Endodermal cell (in vitro differentiated cells): Measurements from ENCODE around the gene NAALADL2. TPM values are rescaled to one million over a fixed set of nuclear protein-coding genes. Genes with fewer than 3 reads are reported as not detected.

Experiments
- DNase-seq: peaks from one replicate; pipeline ENCODE4 v3.0.0-alpha.2; 2017
- H3K27ac ChIP-seq: 2 replicates; pipeline ENCODE4 v1.5.1; 2013; ENCODE audit warnings: mild to moderate bottlenecking, low read depth, low read length, moderate library complexity
- H3K27me3 ChIP-seq: 2 replicates; pipeline ENCODE4 v1.6.1; 2013; ENCODE audit warnings: mild to moderate bottlenecking, low read length, moderate library complexity; ENCODE audit not compliant: insufficient read depth, control insufficient read depth, poor library complexity, severe bottlenecking
- H3K36me3 ChIP-seq: 2 replicates; pipeline ENCODE4 v1.7.0; 2013; ENCODE audit warnings: mild to moderate bottlenecking, low read length, moderate library complexity; ENCODE audit not compliant: control insufficient read depth, insufficient read depth
- H3K4me1 ChIP-seq: one replicate; pipeline ENCODE4 v1.7.0; 2013; ENCODE audit warnings: low read length; ENCODE audit not compliant: control insufficient read depth, insufficient read depth
- H3K4me3 ChIP-seq: 2 replicates; pipeline ENCODE4 v1.5.1; 2013; ENCODE audit warnings: mild to moderate bottlenecking, low read length, moderate library complexity
- H3K9ac ChIP-seq: 2 replicates; pipeline ENCODE4 v1.6.1; 2013; ENCODE audit warnings: mild to moderate bottlenecking, low read length, moderate library complexity; ENCODE audit not compliant: poor library complexity, severe bottlenecking; ENCODE audit errors: extremely low read depth
- H3K9me3 ChIP-seq: 2 replicates; pipeline ENCODE4 v1.6.1; 2013; ENCODE audit warnings: mild to moderate bottlenecking, low read length, moderate library complexity; ENCODE audit not compliant: control insufficient read depth
- H3K27ac Mint-ChIP-seq: 2 replicates; pipeline ENCODE4 v1.8.0; 2020; ENCODE audit warnings: mixed read lengths
- H3K27me3 Mint-ChIP-seq: 2 replicates; pipeline ENCODE4 v1.8.0; 2021; ENCODE audit warnings: mild to moderate bottlenecking, mixed read lengths; ENCODE audit not compliant: insufficient read depth
- H3K36me3 Mint-ChIP-seq: 2 replicates; pipeline ENCODE4 v1.8.0; 2020; ENCODE audit warnings: low read depth, mixed read lengths
- H3K4me1 Mint-ChIP-seq: 2 replicates; pipeline ENCODE4 v1.8.0; 2020; ENCODE audit warnings: mixed read lengths
- H3K4me3 Mint-ChIP-seq: 2 replicates; pipeline ENCODE4 v1.8.0; 2020; ENCODE audit warnings: mild to moderate bottlenecking, moderate library complexity, mixed read lengths
- H3K9me3 Mint-ChIP-seq: 2 replicates; pipeline ENCODE4 v1.8.0; 2020; ENCODE audit warnings: mild to moderate bottlenecking, mixed read lengths
- WGBS, 2 experiments: methylation state at CpG; one replicate each; pipeline versions ENCODE4 v1.1.5 to v1.1.7; 2013; ENCODE audit warnings: missing lambda C conversion rate in 2 of 2, mixed read lengths in 1 of 2; ENCODE audit not compliant: insufficient coverage in 1 of 2, insufficient read length in 1 of 2; 5-methylcytosine and 5-hydroxymethylcytosine counted together
- total RNA-seq, 2 donors: library from RNA; stranded (reverse); fragmentation: NEBNext Ultra II Directional in 1 of 2; extraction: Animal tissue kit (Norgen Biotek cat#: 25700) in 1 of 2; gene quantifications; 2 replicates in 1 of 2; 3 replicates in 1 of 2; pipeline ENCODE4 v1.2.1, GENCODE V29; 2021
- TF ChIP-seq, protein P1 (sequence below): fragments of 200-600 bp; sonication (generic); conservative IDR thresholded peaks from 2 replicates; pipeline ENCODE4 v1.5.0; 2021; ENCODE audit warnings: antibody characterized with exemption, mild to moderate bottlenecking

NAALADL2 gene
- total RNA-seq, 2 donors from 2014 or later: 1.6 to 1.8 TPM

DNA sequence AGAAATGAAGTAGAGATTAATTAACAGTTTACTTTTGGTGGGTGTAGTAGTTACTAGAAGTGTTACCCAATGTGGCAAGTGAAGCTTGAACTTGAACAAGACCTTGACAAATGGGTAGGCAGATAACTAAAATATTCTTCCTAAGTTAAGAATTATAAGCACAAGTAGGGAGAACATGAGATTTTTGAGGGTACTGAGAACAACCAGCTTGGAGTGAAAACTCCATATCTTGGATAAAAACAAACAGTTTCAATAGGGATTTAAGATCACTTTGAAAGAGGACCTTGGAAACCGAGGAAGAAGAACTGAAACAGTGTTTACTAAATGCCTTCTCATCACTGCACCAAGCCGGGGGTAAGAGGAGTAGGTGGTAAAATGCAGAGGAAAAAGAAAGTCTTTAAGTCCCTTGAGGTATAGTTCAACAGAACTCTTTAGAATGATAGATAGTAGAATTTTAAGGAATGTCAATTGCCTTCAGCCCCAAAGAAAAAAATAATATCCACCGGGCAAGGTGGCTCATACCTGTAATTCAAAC is 496.7 kb downstream of the NAALADL2 start:
- TF ChIP-seq, protein P1, sequence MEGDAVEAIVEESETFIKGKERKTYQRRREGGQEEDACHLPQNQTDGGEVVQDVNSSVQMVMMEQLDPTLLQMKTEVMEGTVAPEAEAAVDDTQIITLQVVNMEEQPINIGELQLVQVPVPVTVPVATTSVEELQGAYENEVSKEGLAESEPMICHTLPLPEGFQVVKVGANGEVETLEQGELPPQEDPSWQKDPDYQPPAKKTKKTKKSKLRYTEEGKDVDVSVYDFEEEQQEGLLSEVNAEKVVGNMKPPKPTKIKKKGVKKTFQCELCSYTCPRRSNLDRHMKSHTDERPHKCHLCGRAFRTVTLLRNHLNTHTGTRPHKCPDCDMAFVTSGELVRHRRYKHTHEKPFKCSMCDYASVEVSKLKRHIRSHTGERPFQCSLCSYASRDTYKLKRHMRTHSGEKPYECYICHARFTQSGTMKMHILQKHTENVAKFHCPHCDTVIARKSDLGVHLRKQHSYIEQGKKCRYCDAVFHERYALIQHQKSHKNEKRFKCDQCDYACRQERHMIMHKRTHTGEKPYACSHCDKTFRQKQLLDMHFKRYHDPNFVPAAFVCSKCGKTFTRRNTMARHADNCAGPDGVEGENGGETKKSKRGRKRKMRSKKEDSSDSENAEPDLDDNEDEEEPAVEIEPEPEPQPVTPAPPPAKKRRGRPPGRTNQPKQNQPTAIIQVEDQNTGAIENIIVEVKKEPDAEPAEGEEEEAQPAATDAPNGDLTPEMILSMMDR: no peak
- Histone ChIP-seq H3K36me3 (no peaks in the 10 kb centered on the region), H3K9ac (no peak overlapping the region), H3K9me3 (peaks cover 6% of the 10 kb centered on the region), H3K27me3 (no peaks in the 10 kb centered on the region), H3K27ac (no peak overlapping the region), H3K4me1 (no peaks in the 10 kb centered on the region), H3K4me3 (no peak overlapping the region)
- Mint-ChIP-seq H3K9me3 (peaks cover 6% of the 10 kb centered on the region), H3K27me3 (no peaks in the 10 kb centered on the region), H3K4me3 (no peak overlapping the region), H3K36me3 (no peaks in the 10 kb centered on the region), H3K27ac (no peak overlapping the region), H3K4me1 (no peaks in the 10 kb centered on the region)
- DNase-seq: no peak
- WGBS, 2 experiments: 83 to 91% methylated on average over 1 to 3 of the region's 3 CpGs

- no peaks in the 10 kb centered on the region for H3K4me1 Mint-ChIP-seq
- peaks cover 6% of the 10 kb centered on the region for H3K9me3 ChIP-seq
- DNase-seq: no peak
- no peaks in the 10 kb centered on the region for H3K36me3 ChIP-seq
- no peak overlapping the region for H3K9ac ChIP-seq
- H3K27ac Mint-ChIP-seq: no peak overlapping the region
- H3K27me3 Mint-ChIP-seq: no peaks in the 10 kb centered on the region
- H3K9me3 Mint-ChIP-seq: peaks cover 14% of the 10 kb centered on the region
- TF ChIP-seq, protein P1: no peak
- WGBS, 2 experiments: 94 to 96% methylated on average over 3 of the region's 3 CpGs
- H3K4me3 ChIP-seq: no peak overlapping the region
- H3K36me3 Mint-ChIP-seq: peaks cover 2% of the 10 kb centered on the region
- H3K4me3 Mint-ChIP-seq: no peak overlapping the region
- no peak overlapping the region for H3K27ac ChIP-seq
- H3K27me3 ChIP-seq: no peaks in the 10 kb centered on the region
- no peaks in the 10 kb centered on the region for H3K4me1 ChIP-seq
Observed at GRCh38 chr3:175356899-175357324, 497.8 kb downstream of the NAALADL2 start.

GRCh38 chr3:175357758-175358157 is 498.6 kb downstream of the NAALADL2 start:
- no peak for DNase-seq
- H3K36me3 Mint-ChIP-seq: peaks cover 4% of the 10 kb centered on the region
- no peak overlapping the region for H3K4me3 Mint-ChIP-seq
- TF ChIP-seq, protein P1: peak; percentile 14
- H3K9me3 Mint-ChIP-seq: peaks cover 23% of the 10 kb centered on the region
- Histone ChIP-seq H3K27ac (no peak overlapping the region), H3K27me3 (no peaks in the 10 kb centered on the region), H3K4me1 (no peaks in the 10 kb centered on the region), H3K9me3 (peaks cover 13% of the 10 kb centered on the region), H3K36me3 (no peaks in the 10 kb centered on the region), H3K4me3 (no peak overlapping the region), H3K9ac (no peak overlapping the region)
- no peak overlapping the region for H3K27ac Mint-ChIP-seq
- no peaks in the 10 kb centered on the region for H3K4me1 Mint-ChIP-seq
- 89 to 100% methylated on average over 1 of the region's 1 CpG for WGBS, 2 experiments
- H3K27me3 Mint-ChIP-seq: no peaks in the 10 kb centered on the region
